T follicular helper cell (primary cell): ENCODE measurements around the gene PSMB5.
A peak's percentile ranks its signal among the peaks of the same experiment; 100 is the strongest.

Experiments used
- DNase-seq: peaks from one replicate; pipeline ENCODE4 v3.0.0-alpha.2; 2020; ENCODE audit warnings: low read depth
- total RNA-seq, 2 experiments: gene quantifications; one replicate each; lab custom pipeline; 2026; lab: John Stamatoyannopoulos, UW

PSMB5 gene
- total RNA-seq = 38.3 to 129 reads per million in 2 experiments

GRCh38 chr14:23034498-23035302 lies at the start of gene PSMB5:
PSMB5 (minus strand) TSS chr14:23034900; CDS start chr14:23034881, 19 bp downstream.
- peak; percentile 81 for DNase-seq

GRCh38 chr14:23080474-23080873 lies 45.8 kb upstream of the PSMB5 start:
- no peak for DNase-seq

GRCh38 chr14:23079716-23080115 lies 45.0 kb upstream of the PSMB5 start:
- DNase-seq = no peak

GRCh38 chr14:23078692-23079116 lies 44.0 kb upstream of the PSMB5 start:
- no peak for DNase-seq

GRCh38 chr14:23077962-23078361 lies 43.3 kb upstream of the PSMB5 start:
- DNase-seq = no peak

GRCh38 chr14:23076785-23077408 lies 42.2 kb upstream of the PSMB5 start:
- DNase-seq = no peak

- no peak for DNase-seq
Measured at GRCh38 chr14:23074906-23075305, 40.2 kb upstream of the PSMB5 start.

- DNase-seq = no peak
Measured at GRCh38 chr14:23071921-23072539, 37.3 kb upstream of the PSMB5 start.

- DNase-seq = peak; percentile 69
Measured at GRCh38 chr14:23071244-23071920, 36.7 kb upstream of the PSMB5 start.

GRCh38 chr14:23070262-23071129 lies 35.8 kb upstream of the PSMB5 start:
- no peak for DNase-seq

- no peak for DNase-seq
Measured at GRCh38 chr14:23069413-23069806, 34.7 kb upstream of the PSMB5 start.

- DNase-seq = peak; percentile 64
Measured at GRCh38 chr14:23068789-23069412, 34.2 kb upstream of the PSMB5 start.

GRCh38 chr14:23067847-23068788 lies 33.4 kb upstream of the PSMB5 start:
- no peak for DNase-seq

GRCh38 chr14:23066855-23067744 lies 32.4 kb upstream of the PSMB5 start:
- no peak for DNase-seq

GRCh38 chr14:23066368-23066767 lies 31.7 kb upstream of the PSMB5 start:
- DNase-seq = no peak

- DNase-seq = no peak
Measured at GRCh38 chr14:23063601-23064000, 28.9 kb upstream of the PSMB5 start.

- no peak for DNase-seq
Measured at GRCh38 chr14:23062002-23062401, 27.3 kb upstream of the PSMB5 start.

- DNase-seq = no peak
Measured at GRCh38 chr14:23060536-23061260, 26.0 kb upstream of the PSMB5 start.
